ENCODE data around the gene ATP8B2. TPM values are rescaled to one million over a fixed set of nuclear protein-coding genes. Genes with fewer than 3 reads are reported as not detected.
"Not testable (repeated sequence)": the region's sequence is repeated elsewhere in the genome, so short reads cannot be mapped to it uniquely, and the experiment has no call there.

Gene ATP8B2
- total RNA-seq, 1 experiment from 2014 or later = 36.3 TPM

DNA sequence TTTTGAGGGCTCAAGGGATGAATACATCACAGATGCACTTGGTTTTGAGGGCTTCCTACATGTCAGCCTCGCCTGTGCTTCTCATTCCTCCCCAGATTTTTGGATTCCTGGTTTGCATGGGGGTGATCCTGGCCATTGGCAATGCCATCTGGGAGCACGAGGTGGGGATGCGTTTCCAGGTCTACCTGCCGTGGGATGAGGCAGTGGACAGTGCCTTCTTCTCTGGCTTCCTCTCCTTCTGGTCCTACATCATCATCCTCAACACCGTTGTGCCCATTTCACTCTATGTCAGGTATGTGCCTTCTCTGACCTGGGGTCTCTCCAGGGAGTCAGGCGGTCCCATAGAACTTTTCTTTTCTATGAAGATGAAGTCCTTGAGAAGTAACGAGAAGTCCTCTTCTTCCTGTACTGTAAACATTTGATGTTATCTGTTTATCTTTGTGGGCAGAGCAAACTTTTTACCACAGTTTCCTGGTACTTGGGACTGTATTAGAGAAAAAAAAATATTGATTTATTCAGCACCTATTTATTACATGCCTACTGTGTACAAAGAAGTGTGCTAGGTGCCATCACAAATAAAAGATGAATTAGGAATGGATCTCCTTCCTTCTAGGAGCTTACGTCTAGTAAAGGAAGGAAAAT, 12.0 kb downstream of the ATP8B2 start:
- Histone ChIP-seq H3K4me2 (ENCODE audit: low read length) (no peak overlapping the region), H4K20me1 (ENCODE audit: low read length) (no peaks in the 10 kb centered on the region), H3F3A (ENCODE audit: low read length, unreplicated experiment) (no peaks in the 10 kb centered on the region), H3K9me2 (replicated peaks; ENCODE audit: low read length) (no peaks in the 10 kb centered on the region), H3K79me2 (ENCODE audit: low read length) (no peaks in the 10 kb centered on the region), H3K27ac (ENCODE audit: low read length) (no peak overlapping the region), H3K4me3 (ENCODE audit: low read length) (no peak overlapping the region), H3K9me3 (ENCODE audit: low read length) (no peaks in the 10 kb centered on the region), H3K9ac (ENCODE audit: low read length) (no peak overlapping the region), H3K4me1 (ENCODE audit: insufficient read depth, low read length) (0 out of 2 replicates have a peak, but pooled peaks cover 3% of the 10 kb centered on the region), H3K27me3 (ENCODE audit: low read length) (no peaks in the 10 kb centered on the region), H3K36me3 (ENCODE audit: low read depth, low read length) (no peaks in the 10 kb centered on the region; the same call in 1 of the 2 replicates), H2AFZ (ENCODE audit: low read length) (no peak overlapping the region)
- DNase-seq (no peak), ATAC-seq (no peak)
- BruUV-seq (replicated peaks) = no TSS peak
- intact Hi-C loops (cut with micrococcal nuclease) = no loop called here
- CTCF ChIA-PET = interaction anchor here (0.6 kb wide), 1 partner anchor 347 kb away, joined by 7 read pairs; no protein-coding TSS in a partner anchor
- POLR2A ChIA-PET (ENCODE audit: unreplicated experiment) = no interaction called here
- TF ChIP-seq, protein P1, sequence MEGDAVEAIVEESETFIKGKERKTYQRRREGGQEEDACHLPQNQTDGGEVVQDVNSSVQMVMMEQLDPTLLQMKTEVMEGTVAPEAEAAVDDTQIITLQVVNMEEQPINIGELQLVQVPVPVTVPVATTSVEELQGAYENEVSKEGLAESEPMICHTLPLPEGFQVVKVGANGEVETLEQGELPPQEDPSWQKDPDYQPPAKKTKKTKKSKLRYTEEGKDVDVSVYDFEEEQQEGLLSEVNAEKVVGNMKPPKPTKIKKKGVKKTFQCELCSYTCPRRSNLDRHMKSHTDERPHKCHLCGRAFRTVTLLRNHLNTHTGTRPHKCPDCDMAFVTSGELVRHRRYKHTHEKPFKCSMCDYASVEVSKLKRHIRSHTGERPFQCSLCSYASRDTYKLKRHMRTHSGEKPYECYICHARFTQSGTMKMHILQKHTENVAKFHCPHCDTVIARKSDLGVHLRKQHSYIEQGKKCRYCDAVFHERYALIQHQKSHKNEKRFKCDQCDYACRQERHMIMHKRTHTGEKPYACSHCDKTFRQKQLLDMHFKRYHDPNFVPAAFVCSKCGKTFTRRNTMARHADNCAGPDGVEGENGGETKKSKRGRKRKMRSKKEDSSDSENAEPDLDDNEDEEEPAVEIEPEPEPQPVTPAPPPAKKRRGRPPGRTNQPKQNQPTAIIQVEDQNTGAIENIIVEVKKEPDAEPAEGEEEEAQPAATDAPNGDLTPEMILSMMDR (conservative IDR thresholded peaks at IDR 0.05; ENCODE audit: low read depth, low read length) = no peak
- TF ChIP-seq EZH2 (IDR thresholded peaks at IDR 0.05; ENCODE audit: low read length, unreplicated experiment) = no peak
- TF ChIP-seq EZH2phosphoT487 (IDR thresholded peaks at IDR 0.05; ENCODE audit: borderline replicate concordance, low read length) = no peak

DNA sequence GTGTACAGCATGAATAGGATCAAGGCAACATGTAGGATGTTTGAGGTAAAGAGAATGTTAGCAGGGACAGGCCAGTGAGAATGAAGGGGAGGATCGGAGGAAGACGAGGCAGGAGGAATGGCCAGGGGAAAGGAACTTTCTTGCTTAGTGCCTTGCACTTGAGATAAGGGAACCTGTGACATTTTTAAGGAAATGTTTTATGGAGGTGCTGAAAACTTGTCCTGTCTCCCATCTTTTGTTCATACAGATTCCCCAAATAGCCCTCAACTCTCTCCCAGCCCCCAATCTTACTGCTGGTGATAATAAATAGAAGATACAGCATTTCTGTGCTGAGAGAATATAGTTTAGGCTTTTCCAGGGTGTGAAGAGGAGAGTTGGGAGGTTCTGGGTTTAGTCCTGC, 13.6 kb downstream of the ATP8B2 start:
- Histone ChIP-seq H3K27me3 (ENCODE audit: low read length) (no peaks in the 10 kb centered on the region), H3K4me2 (ENCODE audit: low read length) (no peak overlapping the region), H3K9me3 (ENCODE audit: low read length) (no peaks in the 10 kb centered on the region), H3K4me1 (ENCODE audit: insufficient read depth, low read length) (0 out of 2 replicates have a peak, but pooled peaks cover 3% of the 10 kb centered on the region), H3K9me2 (replicated peaks; ENCODE audit: low read length) (no peaks in the 10 kb centered on the region), H3K9ac (ENCODE audit: low read length) (no peak overlapping the region), H3K4me3 (ENCODE audit: low read length) (no peak overlapping the region), H4K20me1 (ENCODE audit: low read length) (no peaks in the 10 kb centered on the region), H3K79me2 (ENCODE audit: low read length) (no peaks in the 10 kb centered on the region), H3K27ac (ENCODE audit: low read length) (no peak overlapping the region), H3F3A (ENCODE audit: low read length, unreplicated experiment) (no peaks in the 10 kb centered on the region), H2AFZ (ENCODE audit: low read length) (no peak overlapping the region), H3K36me3 (ENCODE audit: low read depth, low read length) (peaks cover 3% of the 10 kb centered on the region; the same call in 1 of the 2 replicates)
- TF ChIP-seq, protein P1 (conservative IDR thresholded peaks at IDR 0.05; ENCODE audit: low read depth, low read length) = no peak
- TF ChIP-seq EZH2 (IDR thresholded peaks at IDR 0.05; ENCODE audit: low read length, unreplicated experiment) (no peak), EZH2phosphoT487 (IDR thresholded peaks at IDR 0.05; ENCODE audit: borderline replicate concordance, low read length) (no peak)
- no TSS peak for BruUV-seq (replicated peaks)
- intact Hi-C loops (cut with micrococcal nuclease) = no loop called here
- ChIA-PET CTCF (no interaction called here), POLR2A (ENCODE audit: unreplicated experiment) (no interaction called here)
- ATAC-seq (no peak), DNase-seq (no peak)

DNA sequence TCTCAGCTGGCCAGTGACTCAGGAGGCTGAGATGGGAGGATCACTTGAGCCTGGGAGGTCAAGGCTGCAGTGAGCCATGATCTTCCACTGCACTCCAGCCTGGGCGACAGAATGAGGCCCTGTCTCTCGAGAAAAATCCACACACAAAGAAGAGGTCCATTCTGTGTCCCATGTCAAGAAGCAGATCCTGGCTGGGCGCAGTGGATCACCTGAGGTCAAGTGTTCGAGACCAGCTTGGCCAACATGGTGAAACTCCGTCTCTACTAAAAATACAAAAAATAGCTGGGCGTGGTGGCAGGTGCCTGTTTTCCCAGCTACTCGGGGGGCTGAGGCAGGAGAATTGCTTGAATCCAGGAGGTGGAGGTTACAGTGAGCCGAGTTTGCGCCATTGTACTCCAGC, 16.0 kb downstream of the ATP8B2 start:
- H2AFZ ChIP-seq (ENCODE audit: low read length); H3K4me1 ChIP-seq (ENCODE audit: insufficient read depth, low read length); H3K4me2 ChIP-seq (ENCODE audit: low read length); ATAC-seq; POLR2A ChIA-PET (ENCODE audit: unreplicated experiment); H3K4me3 ChIP-seq (ENCODE audit: low read length); H3K9me3 ChIP-seq (ENCODE audit: low read length); DNase-seq; H4K20me1 ChIP-seq (ENCODE audit: low read length); intact Hi-C loops (cut with micrococcal nuclease); BruUV-seq (replicated peaks); H3K27me3 ChIP-seq (ENCODE audit: low read length); H3K79me2 ChIP-seq (ENCODE audit: low read length); H3F3A ChIP-seq (ENCODE audit: low read length, unreplicated experiment); CTCF ChIA-PET; H3K9me2 ChIP-seq (replicated peaks; ENCODE audit: low read length); H3K27ac ChIP-seq (ENCODE audit: low read length); H3K9ac ChIP-seq (ENCODE audit: low read length): not testable (repeated sequence)
- H3K36me3 ChIP-seq (ENCODE audit: low read depth, low read length) = peaks cover 14% of the 10 kb centered on the region
